Osteoblast (primary cell): Measurements from ENCODE around the gene NR0B1. TPM values are rescaled to one million over a fixed set of nuclear protein-coding genes. Genes with fewer than 3 reads are reported as not detected.

Source experiments
- DNase-seq: peaks from one replicate; pipeline ENCODE4 v3.0.0; 2011; ENCODE audit warnings: low spot score, mixed read lengths; ENCODE audit not compliant: insufficient read length; ENCODE audit errors: missing footprints
- H2AFZ ChIP-seq: 2 replicates; pipeline ENCODE4 v1.6.0; 2011; ENCODE audit warnings: mild to moderate bottlenecking, low read length
- H3K27ac ChIP-seq: 2 replicates; pipeline ENCODE4 v1.5.1; 2011; ENCODE audit warnings: mild to moderate bottlenecking, low read depth, low read length, moderate library complexity
- H3K27me3 ChIP-seq: 2 replicates; pipeline ENCODE4 v1.6.0; 2012; ENCODE audit warnings: mild to moderate bottlenecking, control low read depth, inconsistent platforms, low read length, moderate library complexity; ENCODE audit not compliant: insufficient read depth
- H3K36me3 ChIP-seq: 2 replicates; pipeline ENCODE4 v1.5.1; 2011; ENCODE audit warnings: mild to moderate bottlenecking, low read length, control low read depth, moderate library complexity; ENCODE audit not compliant: insufficient read depth
- H3K4me1 ChIP-seq: 2 replicates; pipeline ENCODE4 v1.5.1; 2011; ENCODE audit warnings: mild to moderate bottlenecking, low read length, control low read depth, moderate library complexity; ENCODE audit not compliant: insufficient read depth
- H3K4me2 ChIP-seq: 2 replicates; pipeline ENCODE4 v1.6.0; 2011; ENCODE audit warnings: mild to moderate bottlenecking, low read length; ENCODE audit not compliant: insufficient read depth
- H3K4me3 ChIP-seq: fragments of 200-600 bp; sonication (generic); 3 replicates; pipeline ENCODE4 v1.5.1; 2012; ENCODE audit warnings: mild to moderate bottlenecking, low read length, inconsistent platforms; ENCODE audit not compliant: insufficient read depth
- H3K79me2 ChIP-seq: 2 replicates; pipeline ENCODE4 v1.6.0; 2012; ENCODE audit warnings: mild to moderate bottlenecking, low read length, control low read depth, inconsistent platforms; ENCODE audit not compliant: insufficient read depth
- H3K9me3 ChIP-seq: 2 replicates; pipeline ENCODE4 v1.5.1; 2011; ENCODE audit warnings: low read depth, low read length, control low read depth
- H4K20me1 ChIP-seq: 2 replicates; pipeline ENCODE4 v1.6.0; 2012; ENCODE audit warnings: mild to moderate bottlenecking, low read length, control low read depth; ENCODE audit not compliant: insufficient read depth
- CTCF ChIP-seq: IDR thresholded peaks from 2 replicates; pipeline ENCODE4 v1.5.1; 2011; ENCODE audit warnings: mild to moderate bottlenecking, low read depth, low read length, moderate library complexity; ENCODE audit errors: extremely low read depth
- total RNA-seq: library from RNA; depleted of rRNA; stranded (reverse); fragments of >200 nt; gene quantifications from 2 replicates; pipeline ENCODE4 v1.2.3, GENCODE V29; 2012

NR0B1 gene
- total RNA-seq, 1 donor, result not detected

- Histone ChIP-seq H3K27ac (no peak overlapping the region), H3K4me2 (no peak overlapping the region), H4K20me1 (no peaks in the 10 kb centered on the region), H3K4me1 (no peaks in the 10 kb centered on the region), H3K79me2 (no peaks in the 10 kb centered on the region), H2AFZ (no peak overlapping the region), H3K4me3 (no peak overlapping the region), H3K36me3 (no peaks in the 10 kb centered on the region), H3K9me3 (no peaks in the 10 kb centered on the region), H3K27me3 (no peaks in the 10 kb centered on the region)
- DNase-seq, result no peak
- TF ChIP-seq CTCF, result no peak
Measured at GRCh38 chrX:30327762-30328161, 18.6 kb upstream of the NR0B1 start.

GRCh38 chrX:30317308-30317707, 8.1 kb upstream of the NR0B1 start:
- Histone ChIP-seq H3K27me3 (no peaks in the 10 kb centered on the region), H3K36me3 (no peaks in the 10 kb centered on the region), H4K20me1 (no peaks in the 10 kb centered on the region), H3K4me2 (no peak overlapping the region), H3K27ac (no peak overlapping the region), H3K79me2 (no peaks in the 10 kb centered on the region), H2AFZ (no peak overlapping the region), H3K4me3 (no peak overlapping the region), H3K9me3 (no peaks in the 10 kb centered on the region), H3K4me1 (no peaks in the 10 kb centered on the region)
- DNase-seq, result no peak
- no peak for TF ChIP-seq CTCF

GRCh38 chrX:30313322-30313721, 4.1 kb upstream of the NR0B1 start:
- no peak overlapping the region for H2AFZ ChIP-seq
- H3K4me1 ChIP-seq, result no peaks in the 10 kb centered on the region
- H3K9me3 ChIP-seq, result no peaks in the 10 kb centered on the region
- no peaks in the 10 kb centered on the region for H3K36me3 ChIP-seq
- no peak overlapping the region for H3K27ac ChIP-seq
- no peaks in the 10 kb centered on the region for H3K79me2 ChIP-seq
- no peak overlapping the region for H3K4me2 ChIP-seq
- no peak for DNase-seq
- H3K4me3 ChIP-seq, result no peak overlapping the region
- TF ChIP-seq CTCF, result no peak
- H4K20me1 ChIP-seq, result no peaks in the 10 kb centered on the region
- peaks cover 11% of the 10 kb centered on the region for H3K27me3 ChIP-seq

GRCh38 chrX:30312858-30313257, 3.7 kb upstream of the NR0B1 start:
- no peak for TF ChIP-seq CTCF
- Histone ChIP-seq H3K4me3 (no peak overlapping the region), H3K27ac (no peak overlapping the region), H3K79me2 (no peaks in the 10 kb centered on the region), H3K27me3 (peaks cover 13% of the 10 kb centered on the region), H3K9me3 (no peaks in the 10 kb centered on the region), H3K36me3 (no peaks in the 10 kb centered on the region), H2AFZ (no peak overlapping the region), H3K4me1 (no peaks in the 10 kb centered on the region), H4K20me1 (no peaks in the 10 kb centered on the region), H3K4me2 (no peak overlapping the region)
- no peak for DNase-seq
